ENCODE data around the gene ADAMTS4. TPM values are rescaled to one million over a fixed set of nuclear protein-coding genes. Genes with fewer than 3 reads are reported as not detected.

ADAMTS4 gene
- total RNA-seq, 1 donor from 2014 or later: 0.33 TPM

- Mint-ChIP-seq H3K27ac (no peak overlapping the region), H3K36me3 (ENCODE audit: low read depth) (peaks cover 22% of the 10 kb centered on the region)
- intact Hi-C loops (cut with micrococcal nuclease): no loop called here
These were observed 19.2 kb downstream of the ADAMTS4 start for GRCh38 chr1:161179698-161180097.

GRCh38 chr1:161177936-161178244 lies 21.0 kb downstream of the ADAMTS4 start:
- no peaks in the 10 kb centered on the region for H3K9me3 Mint-ChIP-seq
- peaks cover 59% of the 10 kb centered on the region for H3K4me1 Mint-ChIP-seq
- intact Hi-C loops (cut with micrococcal nuclease): loop anchor here (1.0 to 2.0 kb wide), 2 partner anchors 12 to 19 kb away; partner anchors contain the start of genes PPOX and USP21
- peaks cover 37% of the 10 kb centered on the region for H3K36me3 Mint-ChIP-seq (ENCODE audit: low read depth)
- H3K4me3 Mint-ChIP-seq: peak overlapping the region; percentile 100
- peak overlapping the region; percentile 100 for H3K27ac Mint-ChIP-seq
- no peak for DNase-seq
- no peaks in the 10 kb centered on the region for H3K27me3 Mint-ChIP-seq

More at GRCh38 chr1:161179698-161180097, 19.2 kb downstream of the ADAMTS4 start:
- Mint-ChIP-seq H3K9me3 (no peaks in the 10 kb centered on the region), H3K4me1 (peaks cover 66% of the 10 kb centered on the region), H3K4me3 (no peak overlapping the region), H3K27me3 (no peaks in the 10 kb centered on the region)
- DNase-seq: no peak

GRCh38 chr1:161177112-161177935 lies 21.5 kb downstream of the ADAMTS4 start, which contains the start of gene B4GALT3:
TSS of gene B4GALT3 (minus strand) at chr1:161177507. CDS start at chr1:161176060, 1,447 bp downstream.
- peak; percentile 99 for DNase-seq
- Mint-ChIP-seq H3K4me3 (peak within 1 kb of the TSS; percentile 100), H3K9me3 (no peaks in the 10 kb centered on the region), H3K27me3 (no peaks in the 10 kb centered on the region), H3K36me3 (ENCODE audit: low read depth) (peaks cover 42% of the 10 kb centered on the region), H3K27ac (peak within 1 kb of the TSS; percentile 100), H3K4me1 (peaks cover 59% of the 10 kb centered on the region)
- intact Hi-C loops (cut with micrococcal nuclease): loop anchor here (1.0 to 2.0 kb wide), 2 partner anchors 11 to 19 kb away; partner anchors contain the start of genes PPOX and USP21

- H3K9me3 Mint-ChIP-seq: no peaks in the 10 kb centered on the region
- peak overlapping the region; percentile 100 for H3K27ac Mint-ChIP-seq
- H3K27me3 Mint-ChIP-seq: no peaks in the 10 kb centered on the region
- H3K36me3 Mint-ChIP-seq (ENCODE audit: low read depth): peaks cover 50% of the 10 kb centered on the region
- no peak for DNase-seq
- H3K4me3 Mint-ChIP-seq: peak overlapping the region; percentile 100
- intact Hi-C loops (cut with micrococcal nuclease): loop anchor here (1.0 to 2.0 kb wide), 2 partner anchors 10 to 18 kb away; partner anchors contain the start of genes PPOX and USP21
- peaks cover 54% of the 10 kb centered on the region for H3K4me1 Mint-ChIP-seq
These were observed 22.3 kb downstream of the ADAMTS4 start for GRCh38 chr1:161176468-161177111.

- H3K27ac Mint-ChIP-seq: peak overlapping the region; percentile 100
- no peaks in the 10 kb centered on the region for H3K9me3 Mint-ChIP-seq
- peak overlapping the region; percentile 100 for H3K4me3 Mint-ChIP-seq
- H3K4me1 Mint-ChIP-seq: peaks cover 51% of the 10 kb centered on the region
- H3K36me3 Mint-ChIP-seq (ENCODE audit: low read depth): peaks cover 56% of the 10 kb centered on the region
- no peak for DNase-seq
- intact Hi-C loops (cut with micrococcal nuclease): loop anchor here (2.0 kb wide), 1 partner anchor 17 kb away; the partner anchor contains the start of gene USP21
- no peaks in the 10 kb centered on the region for H3K27me3 Mint-ChIP-seq
These were observed 22.9 kb downstream of the ADAMTS4 start for GRCh38 chr1:161175771-161176453.

- Mint-ChIP-seq H3K27me3 (no peaks in the 10 kb centered on the region), H3K4me3 (peak overlapping the region; percentile 100), H3K9me3 (no peaks in the 10 kb centered on the region), H3K4me1 (peaks cover 44% of the 10 kb centered on the region), H3K27ac (peak overlapping the region; percentile 1), H3K36me3 (ENCODE audit: low read depth) (peaks cover 60% of the 10 kb centered on the region)
- intact Hi-C loops (cut with micrococcal nuclease): no loop called here
- no peak for DNase-seq
These were observed 23.9 kb downstream of the ADAMTS4 start for GRCh38 chr1:161174911-161175310.

GRCh38 chr1:161173711-161174110 lies 25.1 kb downstream of the ADAMTS4 start:
- Mint-ChIP-seq H3K4me3 (no peak overlapping the region), H3K9me3 (no peaks in the 10 kb centered on the region), H3K4me1 (peaks cover 47% of the 10 kb centered on the region), H3K27me3 (no peaks in the 10 kb centered on the region), H3K27ac (no peak overlapping the region), H3K36me3 (ENCODE audit: low read depth) (peaks cover 65% of the 10 kb centered on the region)
- intact Hi-C loops (cut with micrococcal nuclease): no loop called here
- no peak for DNase-seq

GRCh38 chr1:161172776-161173376 lies 26.0 kb downstream of the ADAMTS4 start:
- intact Hi-C loops (cut with micrococcal nuclease): no loop called here
- Mint-ChIP-seq H3K27ac (no peak overlapping the region), H3K36me3 (ENCODE audit: low read depth) (peaks cover 65% of the 10 kb centered on the region), H3K9me3 (no peaks in the 10 kb centered on the region), H3K27me3 (no peaks in the 10 kb centered on the region), H3K4me1 (peaks cover 45% of the 10 kb centered on the region), H3K4me3 (no peak overlapping the region)
- no peak for DNase-seq

GRCh38 chr1:161172349-161172748 lies 26.5 kb downstream of the ADAMTS4 start:
- DNase-seq: no peak
- H3K27ac Mint-ChIP-seq: no peak overlapping the region
- H3K27me3 Mint-ChIP-seq: no peaks in the 10 kb centered on the region
- H3K36me3 Mint-ChIP-seq (ENCODE audit: low read depth): peaks cover 65% of the 10 kb centered on the region
- H3K4me3 Mint-ChIP-seq: no peak overlapping the region
- peaks cover 42% of the 10 kb centered on the region for H3K4me1 Mint-ChIP-seq
- H3K9me3 Mint-ChIP-seq: no peaks in the 10 kb centered on the region
- intact Hi-C loops (cut with micrococcal nuclease): no loop called here

- peaks cover 44% of the 10 kb centered on the region for H3K4me1 Mint-ChIP-seq
- no peaks in the 10 kb centered on the region for H3K27me3 Mint-ChIP-seq
- peaks cover 63% of the 10 kb centered on the region for H3K36me3 Mint-ChIP-seq (ENCODE audit: low read depth)
These were observed 27.2 kb downstream of the ADAMTS4 start for GRCh38 chr1:161171696-161172095.

GRCh38 chr1:161171191-161171590 lies 27.7 kb downstream of the ADAMTS4 start:
- intact Hi-C loops (cut with micrococcal nuclease): no loop called here
- Mint-ChIP-seq H3K4me3 (no peak overlapping the region), H3K36me3 (ENCODE audit: low read depth) (peaks cover 59% of the 10 kb centered on the region), H3K9me3 (no peaks in the 10 kb centered on the region), H3K27me3 (no peaks in the 10 kb centered on the region), H3K27ac (no peak overlapping the region), H3K4me1 (peaks cover 40% of the 10 kb centered on the region)
- no peak for DNase-seq

More at GRCh38 chr1:161171696-161172095, 27.2 kb downstream of the ADAMTS4 start:
- no peaks in the 10 kb centered on the region for H3K9me3 Mint-ChIP-seq
- H3K4me3 Mint-ChIP-seq: no peak overlapping the region
- no peak overlapping the region for H3K27ac Mint-ChIP-seq
- intact Hi-C loops (cut with micrococcal nuclease): no loop called here
- no peak for DNase-seq

- peaks cover 50% of the 10 kb centered on the region for H3K36me3 Mint-ChIP-seq (ENCODE audit: low read depth)
- DNase-seq: no peak
- no peaks in the 10 kb centered on the region for H3K27me3 Mint-ChIP-seq
- no peaks in the 10 kb centered on the region for H3K9me3 Mint-ChIP-seq
- H3K4me1 Mint-ChIP-seq: peaks cover 37% of the 10 kb centered on the region
- intact Hi-C loops (cut with micrococcal nuclease): no loop called here
- H3K27ac Mint-ChIP-seq: peak overlapping the region; percentile 37
- H3K4me3 Mint-ChIP-seq: no peak overlapping the region
These were observed 29.9 kb downstream of the ADAMTS4 start for GRCh38 chr1:161168906-161169305.
